ENCODE results near the gene EPC1. TPM values are rescaled to one million over a fixed set of nuclear protein-coding genes. Genes with fewer than 3 reads are reported as not detected.
A peak's percentile ranks its signal among the peaks of the same experiment; 100 is the strongest.

EPC1 gene
- total and polyA plus RNA-seq, 10 of the 15 experiments (the other 5 are each of a cell fraction or from before 2014, with no cell fraction given) = 6.8 to 59.2 (median 19.4) TPM

GRCh38 chr10:32349968-32350738, 3.2 kb upstream of the EPC1 start:
- Histone ChIP-seq H3K27me3 (replicated peaks in 1 of 2; ENCODE audit: control insufficient read depth in 2 of 2, insufficient read depth in 2 of 2, low read length in 1 of 2) (no peaks in the 10 kb centered on the region), H3K4me2 (ENCODE audit: control insufficient read depth, insufficient read depth) (no peak overlapping the region), H3K4me1 (ENCODE audit: control insufficient read depth, insufficient read depth, low read length) (peaks cover 15% of the 10 kb centered on the region), H4K20me1 (ENCODE audit: control insufficient read depth, insufficient read depth) (no peaks in the 10 kb centered on the region), H3K79me2 (ENCODE audit: control insufficient read depth, insufficient read depth, low read length) (peaks cover 26% of the 10 kb centered on the region), H3K27ac (ENCODE audit: control insufficient read depth, insufficient read depth) (no peak overlapping the region), H3K4me3 (no peak overlapping the region), H3K36me3 (ENCODE audit: control insufficient read depth in 2 of 2, insufficient read depth in 2 of 2, low read length in 1 of 2) (no peaks in the 10 kb centered on the region), H2AFZ (ENCODE audit: control insufficient read depth, low read depth, low read length) (no peak overlapping the region), H3K9ac (ENCODE audit: control insufficient read depth, insufficient read depth, low read length) (no peak overlapping the region), H3K9me3 (replicated peaks; ENCODE audit: control insufficient read depth, insufficient read depth, low read length) (no peaks in the 10 kb centered on the region)
- SMC1A ChIA-PET (ENCODE audit: uncharacterized antibody, unreplicated experiment) = interaction anchor here (0.7 to 2.8 kb wide), 8 partner anchors 9 to 95 kb away, joined by 3 to 25 read pairs (median 3); no protein-coding TSS in a partner anchor
- RAD21 ChIA-PET (ENCODE audit: unreplicated experiment) = interaction anchor here (2.0 to 2.6 kb wide), 2 partner anchors 17 to 20 kb away, joined by 4 to 11 read pairs; no protein-coding TSS in a partner anchor
- POLR2A ChIA-PET = interaction anchor here (1.6 kb wide), 1 partner anchor 36 kb away, joined by 3 read pairs; no protein-coding TSS in a partner anchor
- CTCF ChIA-PET = interaction anchor here (0.9 to 3.7 kb wide), 4 partner anchors 9 to 27 kb away, joined by 3 to 19 read pairs (median 7); no protein-coding TSS in a partner anchor
- ATAC-seq (no peak), DNase-seq (ENCODE audit: low read depth, low spot score) (no peak), FAIRE-seq (no peak)
- TF ChIP-seq E2F8 (IDR thresholded peaks at IDR 0.05; ENCODE audit: low read depth, partially characterized antibody) = no peak
- 0 out of 2 replicates have a peak, but pooled peaks have one; percentile 24 for TF ChIP-seq MLLT1 (IDR thresholded peaks at IDR 0.05)
- intact Hi-C loops (cut with micrococcal nuclease; ENCODE audit: unreplicated experiment) (loop anchor here (10.0 kb wide), 1 partner anchor 295 kb away; the partner anchor contains the start of gene KIF5B), in situ Hi-C loops (cut with MboI) (loop anchor here (10.0 kb wide), 2 partner anchors 95 to 295 kb away; partner anchors contain the start of gene KIF5B)
- 99% methylated on average over 7 of the region's 7 CpGs for WGBS (ENCODE audit: insufficient coverage, insufficient replicate concordance, low lambda C conversion rate, missing lambda C conversion rate)
- no TSS peak for BruUV-seq (replicated peaks)

Data from GM12878 (cell line).